Osteocyte (in vitro differentiated cells): ENCODE results near the gene SLC30A1. TPM values are rescaled to one million over a fixed set of nuclear protein-coding genes. Genes with fewer than 3 reads are reported as not detected.

Experiments
- DNase-seq: peaks from one replicate; pipeline ENCODE4 v3.0.0; 2021; ENCODE audit warnings: mixed read lengths; ENCODE audit not compliant: unreplicated experiment; ENCODE audit errors: extremely low spot score
- H3K27ac Mint-ChIP-seq: one replicate; pipeline ENCODE4 v1.8.0; 2021; ENCODE audit warnings: mild to moderate bottlenecking, mixed read lengths; ENCODE audit not compliant: unreplicated experiment
- H3K27me3 Mint-ChIP-seq: one replicate; pipeline ENCODE4 v1.8.0; 2021; ENCODE audit warnings: mixed read lengths; ENCODE audit not compliant: unreplicated experiment
- H3K36me3 Mint-ChIP-seq: one replicate; pipeline ENCODE4 v1.8.0; 2021; ENCODE audit warnings: mixed read lengths; ENCODE audit not compliant: unreplicated experiment
- H3K4me1 Mint-ChIP-seq: one replicate; pipeline ENCODE4 v1.8.0; 2021; ENCODE audit warnings: mixed read lengths; ENCODE audit not compliant: unreplicated experiment
- H3K4me3 Mint-ChIP-seq: one replicate; pipeline ENCODE4 v1.8.0; 2021; ENCODE audit warnings: mild to moderate bottlenecking, moderate library complexity, mixed read lengths; ENCODE audit not compliant: unreplicated experiment
- H3K9me3 Mint-ChIP-seq: one replicate; pipeline ENCODE4 v1.8.0; 2021; ENCODE audit warnings: mixed read lengths; ENCODE audit not compliant: unreplicated experiment
- total RNA-seq: library from RNA; stranded (reverse); gene quantifications from 2 replicates; pipeline ENCODE4 v1.2.1, GENCODE V29; 2021
- TF ChIP-seq, protein P1 (sequence below): fragments of 200-600 bp; sonication (generic); IDR thresholded peaks from 2 replicates; pipeline ENCODE4 v1.5.0; 2021; ENCODE audit warnings: antibody characterized with exemption, mild to moderate bottlenecking, moderate library complexity

Gene SLC30A1
- total RNA-seq, 1 donor from 2014 or later: 12.1 TPM

DNA sequence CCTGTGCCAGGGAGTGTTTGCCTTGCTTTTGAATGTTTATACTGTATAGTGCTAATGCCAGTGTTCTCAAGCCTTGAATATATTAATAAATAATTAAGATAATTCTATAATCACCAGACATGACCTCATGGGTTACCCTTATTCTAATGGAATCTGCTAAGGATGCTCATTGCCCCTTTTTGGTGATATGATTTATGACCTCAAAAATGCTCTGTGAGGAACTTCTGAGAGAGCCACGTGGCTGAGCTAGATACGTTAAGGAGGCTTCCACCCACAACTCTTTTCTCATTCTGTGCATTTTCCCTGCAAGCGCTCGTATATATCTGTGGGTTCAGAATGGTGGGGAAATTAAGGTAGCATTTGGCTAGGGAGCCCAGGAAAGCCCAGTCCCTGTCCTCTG, 19.6 kb upstream of the SLC30A1 start:
- Mint-ChIP-seq H3K36me3 (no peaks in the 10 kb centered on the region), H3K4me1 (peaks cover 3% of the 10 kb centered on the region), H3K9me3 (no peaks in the 10 kb centered on the region), H3K27ac (no peak overlapping the region), H3K27me3 (no peaks in the 10 kb centered on the region), H3K4me3 (no peak overlapping the region)
- DNase-seq: no peak
- TF ChIP-seq, protein P1, sequence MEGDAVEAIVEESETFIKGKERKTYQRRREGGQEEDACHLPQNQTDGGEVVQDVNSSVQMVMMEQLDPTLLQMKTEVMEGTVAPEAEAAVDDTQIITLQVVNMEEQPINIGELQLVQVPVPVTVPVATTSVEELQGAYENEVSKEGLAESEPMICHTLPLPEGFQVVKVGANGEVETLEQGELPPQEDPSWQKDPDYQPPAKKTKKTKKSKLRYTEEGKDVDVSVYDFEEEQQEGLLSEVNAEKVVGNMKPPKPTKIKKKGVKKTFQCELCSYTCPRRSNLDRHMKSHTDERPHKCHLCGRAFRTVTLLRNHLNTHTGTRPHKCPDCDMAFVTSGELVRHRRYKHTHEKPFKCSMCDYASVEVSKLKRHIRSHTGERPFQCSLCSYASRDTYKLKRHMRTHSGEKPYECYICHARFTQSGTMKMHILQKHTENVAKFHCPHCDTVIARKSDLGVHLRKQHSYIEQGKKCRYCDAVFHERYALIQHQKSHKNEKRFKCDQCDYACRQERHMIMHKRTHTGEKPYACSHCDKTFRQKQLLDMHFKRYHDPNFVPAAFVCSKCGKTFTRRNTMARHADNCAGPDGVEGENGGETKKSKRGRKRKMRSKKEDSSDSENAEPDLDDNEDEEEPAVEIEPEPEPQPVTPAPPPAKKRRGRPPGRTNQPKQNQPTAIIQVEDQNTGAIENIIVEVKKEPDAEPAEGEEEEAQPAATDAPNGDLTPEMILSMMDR: no peak

DNA sequence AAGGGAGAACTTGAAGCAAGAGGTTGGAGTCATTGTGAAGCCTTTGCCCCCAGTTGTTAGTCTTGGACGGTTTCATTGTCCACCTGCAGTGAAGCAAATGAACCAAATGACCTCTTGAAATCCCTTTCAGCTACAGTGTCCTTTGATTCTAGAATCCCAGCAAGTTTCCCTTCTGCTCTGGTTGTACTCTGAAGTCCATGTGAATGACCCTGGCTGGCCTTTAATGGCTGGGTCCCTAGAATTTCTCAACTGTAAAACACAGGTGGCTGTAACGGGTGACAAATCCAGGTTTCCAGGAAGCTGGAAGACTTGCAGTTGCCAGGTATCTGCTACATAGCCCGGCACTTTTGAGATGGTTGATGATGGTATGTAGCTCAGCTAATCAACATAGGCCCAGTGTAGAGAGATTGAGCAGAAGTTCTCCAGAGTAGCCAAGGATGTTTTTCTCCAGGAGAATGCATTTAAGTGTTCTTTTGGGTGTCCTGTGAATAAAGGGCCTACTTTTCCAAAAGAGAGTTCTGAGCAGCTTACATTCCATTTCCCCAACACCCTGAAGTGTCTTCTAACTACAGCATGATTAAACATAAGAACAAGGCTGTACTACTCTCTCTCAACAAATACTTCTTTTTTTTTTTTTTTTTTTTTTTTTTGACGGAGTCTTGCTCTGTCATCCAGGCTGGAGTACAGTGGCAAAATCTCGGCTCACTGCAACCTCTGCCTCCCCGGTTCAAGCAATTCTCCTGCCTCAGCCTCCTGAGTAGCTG, 17.6 kb upstream of the SLC30A1 start:
- Mint-ChIP-seq H3K36me3 (no peaks in the 10 kb centered on the region), H3K4me3 (no peak overlapping the region), H3K27me3 (no peaks in the 10 kb centered on the region), H3K4me1 (peaks cover 12% of the 10 kb centered on the region), H3K9me3 (no peaks in the 10 kb centered on the region), H3K27ac (no peak overlapping the region)
- TF ChIP-seq, protein P1: no peak
- DNase-seq: peak; percentile 21

DNA sequence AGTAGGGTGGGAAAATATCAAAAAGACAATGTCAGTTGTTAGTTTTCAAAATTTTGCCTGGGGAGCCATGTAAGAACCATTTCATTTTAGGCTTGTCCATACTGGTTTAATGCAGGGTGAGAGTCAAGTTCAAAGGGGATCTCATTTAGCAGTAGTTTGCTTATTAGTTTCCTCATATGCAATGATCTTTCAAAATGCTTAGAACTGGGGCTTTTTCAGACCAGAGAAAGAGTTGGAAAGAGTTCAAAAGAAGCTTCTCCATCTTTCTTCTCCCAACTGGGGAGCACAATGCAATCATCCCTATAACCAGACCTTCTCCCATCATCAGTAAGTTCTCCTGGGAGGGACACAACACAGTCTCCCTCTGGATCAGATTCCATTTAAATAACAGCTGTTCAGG, 16.5 kb upstream of the SLC30A1 start:
- Mint-ChIP-seq H3K4me1 (peaks cover 13% of the 10 kb centered on the region), H3K27me3 (no peaks in the 10 kb centered on the region), H3K9me3 (no peaks in the 10 kb centered on the region), H3K36me3 (no peaks in the 10 kb centered on the region), H3K4me3 (no peak overlapping the region), H3K27ac (no peak overlapping the region)
- TF ChIP-seq, protein P1: no peak
- DNase-seq: no peak

DNA sequence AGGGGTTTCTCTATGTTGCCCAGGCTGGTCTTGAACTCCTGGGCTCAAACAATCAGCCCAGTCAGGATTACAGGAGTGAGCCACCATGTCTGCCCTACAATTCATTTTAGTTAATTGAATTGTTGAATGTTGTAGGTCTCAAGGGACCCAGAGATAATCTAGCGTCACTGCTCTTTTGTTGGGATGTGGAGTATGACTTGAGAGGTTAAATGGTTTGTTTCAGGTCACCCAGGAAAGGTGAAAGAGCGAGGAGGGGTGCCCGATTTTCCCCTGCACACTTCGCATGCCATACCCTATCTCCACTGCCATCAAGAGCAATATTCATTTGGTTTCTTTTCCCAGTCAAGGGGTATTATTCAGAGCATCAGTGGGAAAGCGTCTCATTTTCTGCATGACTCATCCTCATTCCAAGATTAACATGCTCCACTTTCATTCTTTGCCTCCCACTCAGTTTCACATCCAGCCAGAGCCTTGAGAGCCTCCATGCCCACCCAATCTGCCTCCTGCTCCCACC, 13.1 kb upstream of the SLC30A1 start:
- H3K4me1 Mint-ChIP-seq: peaks cover 13% of the 10 kb centered on the region
- DNase-seq: no peak

More for the DNA sequence above, 13.1 kb upstream of the SLC30A1 start:
- no peaks in the 10 kb centered on the region for H3K27me3 Mint-ChIP-seq
- H3K9me3 Mint-ChIP-seq: no peaks in the 10 kb centered on the region
- TF ChIP-seq, protein P1: no peak
- H3K36me3 Mint-ChIP-seq: no peaks in the 10 kb centered on the region
- peak overlapping the region; percentile 80 for H3K27ac Mint-ChIP-seq
- peak overlapping the region; percentile 41 for H3K4me3 Mint-ChIP-seq
